Measurements from ENCODE around the gene USH2A. TPM values are rescaled to one million over a fixed set of nuclear protein-coding genes. Genes with fewer than 3 reads are reported as not detected.

USH2A gene
- polyA plus RNA-seq, 1 of the 3 experiments (the other 2 are of a cell fraction) = under 0.01 TPM

DNA sequence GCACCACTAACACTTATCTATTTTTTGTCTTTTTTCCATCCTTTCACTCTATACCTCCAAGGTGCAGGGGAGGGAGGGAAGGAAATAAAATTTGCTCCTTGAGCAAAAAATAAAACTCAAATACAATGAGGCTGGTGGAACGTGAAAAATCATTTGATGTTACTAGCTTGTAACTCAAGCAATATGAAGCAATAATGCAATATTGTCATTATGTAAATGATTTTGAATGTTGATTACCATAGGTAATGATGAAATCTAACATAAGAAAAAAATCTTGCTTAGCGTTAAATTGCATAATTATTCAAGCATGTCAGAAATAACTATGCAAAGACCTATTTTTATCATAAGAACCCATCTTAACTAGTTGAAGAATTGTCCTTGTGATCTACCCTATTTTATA lies 578.5 kb downstream of the USH2A start:
- Histone ChIP-seq H3F3A (replicated peaks; ENCODE audit: insufficient read depth) (no peaks in the 10 kb centered on the region), H3K27ac (ENCODE audit: low read depth in 2 of 2, low read length in 1 of 2) (peak overlapping the region in 1 of 2 experiments; percentile 44; a peak in 2 of 4 replicates), H3K4me2 (peak overlapping the region; percentile 18; the same call in 1 of the 2 replicates), H3K27me3 (ENCODE audit: insufficient read depth) (no peaks in the 10 kb centered on the region), H3K36me3 (replicated peaks in 1 of 2; ENCODE audit: control insufficient read depth in 1 of 2, insufficient read depth in 2 of 2, low read length in 1 of 2) (no peaks in the 10 kb centered on the region), H2AFZ (ENCODE audit: low read depth) (no peak overlapping the region; the same call in 1 of the 2 replicates), H3K4me3 (ENCODE audit: low read depth in 2 of 2, low read length in 1 of 2) (0 out of 4 replicates have a peak overlapping the region, but pooled peaks of 1 of the 2 experiments have one; percentile 1), H4K20me1 (ENCODE audit: insufficient read depth) (no peaks in the 10 kb centered on the region), H3K9me2 (no peaks in the 10 kb centered on the region), H3K9me3 (no peaks in the 10 kb centered on the region), H3K4me1 (ENCODE audit: control insufficient read depth in 1 of 2, insufficient read depth in 2 of 2, low read depth in 1 of 2, low read length in 1 of 2) (peaks cover 0 to 4% of the 10 kb centered on the region in 2 experiments; a peak in 2 of 4 replicates), H3K79me2 (ENCODE audit: insufficient read depth) (no peaks in the 10 kb centered on the region), H3K9ac (no peak overlapping the region)
- ChIA-PET CTCF (interaction anchor here (1.7 kb wide), 1 partner anchor 16 kb away, joined by 3 read pairs; no protein-coding TSS in a partner anchor), POLR2A (no interaction called here)
- TF ChIP-seq, protein P1, sequence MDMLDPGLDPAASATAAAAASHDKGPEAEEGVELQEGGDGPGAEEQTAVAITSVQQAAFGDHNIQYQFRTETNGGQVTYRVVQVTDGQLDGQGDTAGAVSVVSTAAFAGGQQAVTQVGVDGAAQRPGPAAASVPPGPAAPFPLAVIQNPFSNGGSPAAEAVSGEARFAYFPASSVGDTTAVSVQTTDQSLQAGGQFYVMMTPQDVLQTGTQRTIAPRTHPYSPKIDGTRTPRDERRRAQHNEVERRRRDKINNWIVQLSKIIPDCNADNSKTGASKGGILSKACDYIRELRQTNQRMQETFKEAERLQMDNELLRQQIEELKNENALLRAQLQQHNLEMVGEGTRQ (IDR thresholded peaks at IDR 0.05; ENCODE audit: borderline replicate concordance, low read depth, low read length) = no peak
- TF ChIP-seq JUND (IDR thresholded peaks at IDR 0.05) = no peak
- TF ChIP-seq, protein P2, sequence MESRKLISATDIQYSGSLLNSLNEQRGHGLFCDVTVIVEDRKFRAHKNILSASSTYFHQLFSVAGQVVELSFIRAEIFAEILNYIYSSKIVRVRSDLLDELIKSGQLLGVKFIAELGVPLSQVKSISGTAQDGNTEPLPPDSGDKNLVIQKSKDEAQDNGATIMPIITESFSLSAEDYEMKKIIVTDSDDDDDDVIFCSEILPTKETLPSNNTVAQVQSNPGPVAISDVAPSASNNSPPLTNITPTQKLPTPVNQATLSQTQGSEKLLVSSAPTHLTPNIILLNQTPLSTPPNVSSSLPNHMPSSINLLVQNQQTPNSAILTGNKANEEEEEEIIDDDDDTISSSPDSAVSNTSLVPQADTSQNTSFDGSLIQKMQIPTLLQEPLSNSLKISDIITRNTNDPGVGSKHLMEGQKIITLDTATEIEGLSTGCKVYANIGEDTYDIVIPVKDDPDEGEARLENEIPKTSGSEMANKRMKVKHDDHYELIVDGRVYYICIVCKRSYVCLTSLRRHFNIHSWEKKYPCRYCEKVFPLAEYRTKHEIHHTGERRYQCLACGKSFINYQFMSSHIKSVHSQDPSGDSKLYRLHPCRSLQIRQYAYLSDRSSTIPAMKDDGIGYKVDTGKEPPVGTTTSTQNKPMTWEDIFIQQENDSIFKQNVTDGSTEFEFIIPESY (IDR thresholded peaks at IDR 0.05; ENCODE audit: borderline replicate concordance, low read depth) = no peak
- no peak for TF ChIP-seq EP300 (IDR thresholded peaks at IDR 0.05; ENCODE audit: borderline replicate concordance in 1 of 2, low read depth in 1 of 2, low read length in 1 of 2)
- TF ChIP-seq TCF12 (IDR thresholded peaks at IDR 0.05) = no peak
- TF ChIP-seq, protein P3, sequence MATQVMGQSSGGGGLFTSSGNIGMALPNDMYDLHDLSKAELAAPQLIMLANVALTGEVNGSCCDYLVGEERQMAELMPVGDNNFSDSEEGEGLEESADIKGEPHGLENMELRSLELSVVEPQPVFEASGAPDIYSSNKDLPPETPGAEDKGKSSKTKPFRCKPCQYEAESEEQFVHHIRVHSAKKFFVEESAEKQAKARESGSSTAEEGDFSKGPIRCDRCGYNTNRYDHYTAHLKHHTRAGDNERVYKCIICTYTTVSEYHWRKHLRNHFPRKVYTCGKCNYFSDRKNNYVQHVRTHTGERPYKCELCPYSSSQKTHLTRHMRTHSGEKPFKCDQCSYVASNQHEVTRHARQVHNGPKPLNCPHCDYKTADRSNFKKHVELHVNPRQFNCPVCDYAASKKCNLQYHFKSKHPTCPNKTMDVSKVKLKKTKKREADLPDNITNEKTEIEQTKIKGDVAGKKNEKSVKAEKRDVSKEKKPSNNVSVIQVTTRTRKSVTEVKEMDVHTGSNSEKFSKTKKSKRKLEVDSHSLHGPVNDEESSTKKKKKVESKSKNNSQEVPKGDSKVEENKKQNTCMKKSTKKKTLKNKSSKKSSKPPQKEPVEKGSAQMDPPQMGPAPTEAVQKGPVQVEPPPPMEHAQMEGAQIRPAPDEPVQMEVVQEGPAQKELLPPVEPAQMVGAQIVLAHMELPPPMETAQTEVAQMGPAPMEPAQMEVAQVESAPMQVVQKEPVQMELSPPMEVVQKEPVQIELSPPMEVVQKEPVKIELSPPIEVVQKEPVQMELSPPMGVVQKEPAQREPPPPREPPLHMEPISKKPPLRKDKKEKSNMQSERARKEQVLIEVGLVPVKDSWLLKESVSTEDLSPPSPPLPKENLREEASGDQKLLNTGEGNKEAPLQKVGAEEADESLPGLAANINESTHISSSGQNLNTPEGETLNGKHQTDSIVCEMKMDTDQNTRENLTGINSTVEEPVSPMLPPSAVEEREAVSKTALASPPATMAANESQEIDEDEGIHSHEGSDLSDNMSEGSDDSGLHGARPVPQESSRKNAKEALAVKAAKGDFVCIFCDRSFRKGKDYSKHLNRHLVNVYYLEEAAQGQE (IDR thresholded peaks at IDR 0.05; ENCODE audit: low read depth, low read length) = no peak
- no peak for TF ChIP-seq TAF1 (IDR thresholded peaks at IDR 0.05; ENCODE audit: borderline replicate concordance, low read depth, low read length)
- TF ChIP-seq, protein P4, sequence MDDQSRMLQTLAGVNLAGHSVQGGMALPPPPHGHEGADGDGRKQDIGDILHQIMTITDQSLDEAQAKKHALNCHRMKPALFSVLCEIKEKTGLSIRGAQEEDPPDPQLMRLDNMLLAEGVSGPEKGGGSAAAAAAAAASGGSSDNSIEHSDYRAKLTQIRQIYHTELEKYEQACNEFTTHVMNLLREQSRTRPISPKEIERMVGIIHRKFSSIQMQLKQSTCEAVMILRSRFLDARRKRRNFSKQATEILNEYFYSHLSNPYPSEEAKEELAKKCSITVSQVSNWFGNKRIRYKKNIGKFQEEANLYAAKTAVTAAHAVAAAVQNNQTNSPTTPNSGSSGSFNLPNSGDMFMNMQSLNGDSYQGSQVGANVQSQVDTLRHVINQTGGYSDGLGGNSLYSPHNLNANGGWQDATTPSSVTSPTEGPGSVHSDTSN (IDR thresholded peaks at IDR 0.05) = no peak
- no peak for TF ChIP-seq SIN3A (IDR thresholded peaks at IDR 0.05; ENCODE audit: borderline replicate concordance, low read depth, low read length)
- WGBS (ENCODE audit: low lambda C conversion rate) = 72% methylated on average over 2 of the region's 2 CpGs
- no peak for DNase-seq
